AG04450 (cell line): Measurements from ENCODE around the gene RRP36. TPM values are rescaled to one million over a fixed set of nuclear protein-coding genes. Genes with fewer than 3 reads are reported as not detected.
A peak's percentile ranks its signal among the peaks of the same experiment; 100 is the strongest.

Experiments
- CTCF ChIA-PET: fragments of 300-600, 350-600 bp; formaldehyde crosslinking; extraction: SDS; loops from one replicate; lab custom pipeline; 2022; ENCODE audit warnings: antibody characterized with exemption, inconsistent platforms; lab: Charles Lee
- POLR2A ChIA-PET: fragments of 350-600 bp; formaldehyde crosslinking; extraction: SDS; loops from one replicate; lab custom pipeline; 2021; ENCODE audit warnings: antibody characterized with exemption, inconsistent platforms; lab: Yijun Ruan, JAX
- DNase-seq: peaks from one replicate; pipeline ENCODE4 v3.0.0-alpha.2; 2011; ENCODE audit warnings: low read depth, low spot score
- H3K27ac ChIP-seq: one replicate; pipeline ENCODE4 v1.5.1; 2012; ENCODE audit warnings: low read depth, low read length, control low read depth
- H3K27me3 ChIP-seq: one replicate; pipeline ENCODE4 v1.6.0; 2012; ENCODE audit warnings: low read length; ENCODE audit not compliant: control insufficient read depth, insufficient read depth
- H3K4me3 ChIP-seq: 2 replicates; pipeline ENCODE4 v1.5.1; 2011; ENCODE audit warnings: mild to moderate bottlenecking, low read depth, low read length, control low read depth
- H3K9me3 ChIP-seq: 2 replicates; pipeline ENCODE4 v1.5.1; 2012; ENCODE audit warnings: low read length; ENCODE audit not compliant: control insufficient read depth, insufficient read depth
- polyA plus RNA-seq: library from polyadenylated mRNA; depleted of rRNA; stranded (reverse); fragments of >200 nt; gene quantifications from 2 replicates; pipeline ENCODE4 v1.2.3, GENCODE V29; 2011
- TF ChIP-seq, protein P1 (sequence below): IDR thresholded peaks from 2 replicates; pipeline ENCODE4 v1.5.1; 2011; ENCODE audit warnings: low read depth, low read length, control low read depth, inconsistent platforms

The RRP36 gene
- polyA plus RNA-seq, 1 experiment = 54.0 TPM

DNA sequence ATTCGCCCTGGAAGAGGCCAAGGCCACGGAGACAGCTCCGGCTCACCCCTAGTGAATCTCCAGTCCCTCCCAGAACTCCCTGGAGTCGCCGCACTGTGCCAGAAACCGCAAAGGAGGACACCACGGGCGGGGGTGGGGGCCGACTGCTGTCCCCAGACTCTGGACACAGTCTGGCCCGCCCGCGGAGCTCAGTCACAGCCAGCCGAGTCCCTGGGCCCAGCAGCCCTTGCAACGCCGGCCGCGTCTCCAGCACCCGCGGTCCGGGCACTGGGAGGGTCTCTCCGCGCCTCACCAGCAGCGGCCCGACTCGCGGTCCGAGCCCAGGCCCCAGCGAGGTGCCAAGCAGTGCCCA is 43.0 kb upstream of the RRP36 start:
- ChIA-PET CTCF (interaction anchor here (1.4 kb wide), 1 partner anchor 15 kb away, joined by 3 read pairs; no protein-coding TSS in a partner anchor), POLR2A (interaction anchor here (0.5 to 1.4 kb wide), 7 partner anchors 8 to 171 kb away, joined by 3 to 8 read pairs (median 5); partner anchors contain the start of genes CNPY3 and RRP36)
- Histone ChIP-seq H3K4me3 (peak overlapping the region; percentile 78), H3K27ac (peak overlapping the region; percentile 47), H3K9me3 (no peaks in the 10 kb centered on the region; the same call in 1 of the 2 replicates), H3K27me3 (no peaks in the 10 kb centered on the region)
- no peak for DNase-seq
- TF ChIP-seq, protein P1, sequence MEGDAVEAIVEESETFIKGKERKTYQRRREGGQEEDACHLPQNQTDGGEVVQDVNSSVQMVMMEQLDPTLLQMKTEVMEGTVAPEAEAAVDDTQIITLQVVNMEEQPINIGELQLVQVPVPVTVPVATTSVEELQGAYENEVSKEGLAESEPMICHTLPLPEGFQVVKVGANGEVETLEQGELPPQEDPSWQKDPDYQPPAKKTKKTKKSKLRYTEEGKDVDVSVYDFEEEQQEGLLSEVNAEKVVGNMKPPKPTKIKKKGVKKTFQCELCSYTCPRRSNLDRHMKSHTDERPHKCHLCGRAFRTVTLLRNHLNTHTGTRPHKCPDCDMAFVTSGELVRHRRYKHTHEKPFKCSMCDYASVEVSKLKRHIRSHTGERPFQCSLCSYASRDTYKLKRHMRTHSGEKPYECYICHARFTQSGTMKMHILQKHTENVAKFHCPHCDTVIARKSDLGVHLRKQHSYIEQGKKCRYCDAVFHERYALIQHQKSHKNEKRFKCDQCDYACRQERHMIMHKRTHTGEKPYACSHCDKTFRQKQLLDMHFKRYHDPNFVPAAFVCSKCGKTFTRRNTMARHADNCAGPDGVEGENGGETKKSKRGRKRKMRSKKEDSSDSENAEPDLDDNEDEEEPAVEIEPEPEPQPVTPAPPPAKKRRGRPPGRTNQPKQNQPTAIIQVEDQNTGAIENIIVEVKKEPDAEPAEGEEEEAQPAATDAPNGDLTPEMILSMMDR = no peak

DNA sequence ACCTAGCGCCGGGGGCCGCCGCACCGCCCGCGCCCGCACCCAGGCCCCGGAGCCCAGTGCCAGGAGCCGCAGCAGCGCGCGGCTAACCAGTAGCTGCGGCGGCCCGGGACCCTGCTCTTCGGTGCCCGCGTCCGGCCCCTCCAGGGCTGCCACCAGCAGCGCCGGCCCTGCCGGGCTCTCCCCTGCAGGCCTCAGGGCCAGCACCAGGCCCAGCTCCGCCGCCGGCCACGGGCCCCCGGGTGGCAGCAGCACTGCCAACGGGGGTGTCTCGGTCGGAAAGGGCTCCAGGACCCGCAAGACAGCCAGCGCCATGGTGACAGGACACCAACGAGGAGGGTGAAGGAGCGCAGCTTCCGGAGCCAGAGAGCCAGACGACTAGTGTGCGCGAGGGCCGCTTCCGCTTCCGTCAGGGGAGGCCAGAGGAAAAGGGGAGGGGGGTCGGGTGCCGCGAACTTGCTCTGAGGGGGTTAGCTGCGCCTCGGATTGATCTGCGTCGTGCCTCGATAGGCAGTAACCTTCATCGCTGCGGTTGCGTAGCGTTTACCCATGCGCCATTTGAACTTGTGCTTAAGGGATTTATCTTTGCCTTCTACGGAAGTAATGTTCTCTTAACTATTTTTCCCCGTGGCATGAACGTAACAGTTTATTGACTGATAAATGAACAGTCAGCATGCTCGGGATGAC is 42.4 kb upstream of the RRP36 start, which contains the start of gene PEX6:
Gene PEX6, minus strand, starts transcription at position 343 of the 684 bp plus-strand sequence. Its CDS starts 31 bp downstream, at position 312.
- POLR2A ChIA-PET = interaction anchor here (0.6 to 1.4 kb wide), 9 partner anchors 8 to 394 kb away, joined by 3 to 10 read pairs (median 5); partner anchors contain the start of genes CNPY3 and RRP36
- TF ChIP-seq, protein P1 = no peak
- Histone ChIP-seq H3K9me3 (no peaks in the 10 kb centered on the region; the same call in 1 of the 2 replicates), H3K27ac (peak within 1 kb of the TSS; percentile 49), H3K27me3 (no peaks in the 10 kb centered on the region), H3K4me3 (peak within 1 kb of the TSS; percentile 78)
- CTCF ChIA-PET = interaction anchor here (0.6 to 1.4 kb wide), 2 partner anchors 16 to 78 kb away, joined by 3 read pairs; no protein-coding TSS in a partner anchor
- peak; percentile 50 for DNase-seq

DNA sequence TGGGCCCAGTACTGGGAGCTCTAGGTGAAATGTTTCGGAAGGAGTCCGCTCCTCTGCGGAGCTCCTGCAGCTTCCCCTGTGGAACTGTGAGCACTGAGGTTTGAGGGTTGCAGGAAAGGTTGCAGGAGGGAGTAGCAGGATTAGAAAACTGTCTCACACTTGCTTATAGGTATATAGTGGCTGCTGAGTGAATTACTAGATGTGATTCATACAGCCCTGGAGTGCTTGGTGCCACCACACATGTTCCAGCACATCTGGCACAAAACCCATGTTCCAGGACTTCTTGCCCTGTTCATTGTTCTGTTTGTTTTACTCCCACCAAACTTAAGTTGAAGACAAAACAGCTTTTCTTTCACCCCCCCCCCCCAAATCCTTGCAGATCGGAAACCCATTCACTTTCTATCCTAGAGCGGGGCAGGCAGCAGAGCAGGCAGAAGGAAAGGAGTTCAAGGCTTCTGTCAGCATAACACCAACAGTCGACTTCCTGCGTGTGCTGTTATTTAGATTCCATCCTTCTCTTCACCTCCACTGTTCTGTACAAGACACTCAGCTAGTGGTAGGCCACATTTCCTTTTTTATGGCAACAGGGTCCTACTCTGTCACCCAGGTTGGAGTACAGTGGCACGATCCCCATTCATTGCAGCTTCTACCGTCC is 41.8 kb upstream of the RRP36 start:
- ChIA-PET POLR2A (interaction anchor here (0.6 to 1.4 kb wide), 8 partner anchors 9 to 394 kb away, joined by 3 to 10 read pairs (median 5); partner anchors contain the start of gene CNPY3), CTCF (interaction anchor here (0.6 to 1.4 kb wide), 2 partner anchors 16 to 79 kb away, joined by 3 read pairs; no protein-coding TSS in a partner anchor)
- no peaks in the 10 kb centered on the region for H3K27me3 ChIP-seq
- peak overlapping the region; percentile 49 for H3K27ac ChIP-seq
- TF ChIP-seq, protein P1 = no peak
- H3K4me3 ChIP-seq = peak overlapping the region; percentile 78
- no peak for DNase-seq
- H3K9me3 ChIP-seq = no peaks in the 10 kb centered on the region; the same call in 1 of the 2 replicates

DNA sequence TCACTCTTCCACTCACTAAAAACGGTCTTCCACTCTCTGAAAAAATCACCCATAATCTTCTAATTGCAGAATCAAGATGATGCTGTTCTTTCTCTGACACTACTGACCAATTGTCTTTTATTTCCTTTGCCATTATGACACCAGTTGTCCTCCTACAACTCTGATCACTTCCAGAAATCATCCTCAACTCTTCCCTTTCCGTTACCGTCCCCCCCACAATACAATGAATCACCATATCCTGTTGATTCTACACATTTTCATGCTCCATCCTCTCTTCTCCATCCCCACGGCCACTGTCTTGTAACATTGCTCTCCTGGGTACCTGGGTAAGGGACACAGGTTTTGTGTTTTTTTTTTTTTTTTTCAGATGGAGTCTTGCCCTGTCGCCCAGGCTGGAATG is 39.6 kb upstream of the RRP36 start:
- Histone ChIP-seq H3K9me3 (no peaks in the 10 kb centered on the region; the same call in 1 of the 2 replicates), H3K27ac (no peak overlapping the region), H3K27me3 (no peaks in the 10 kb centered on the region), H3K4me3 (no peak overlapping the region)
- TF ChIP-seq, protein P1 = no peak
- POLR2A ChIA-PET = no interaction called here
- DNase-seq = no peak
- CTCF ChIA-PET = no interaction called here
